GM04503 (cell line): ENCODE measurements around the gene HTR6.

ENCODE experiments used
- DNase-seq: peaks from one replicate; pipeline ENCODE4 v3.0.0-alpha.2; 2012; ENCODE audit warnings: low read depth

Gene HTR6

GRCh38 chr1:19688041-19688842 is 23.6 kb downstream of the HTR6 start:
- no peak for DNase-seq

- DNase-seq = no peak
These were observed 24.5 kb downstream of the HTR6 start for GRCh38 chr1:19689085-19689757.

GRCh38 chr1:19689856-19690255 is 25.2 kb downstream of the HTR6 start:
- no peak for DNase-seq

GRCh38 chr1:19690342-19690741 is 25.7 kb downstream of the HTR6 start:
- DNase-seq = no peak

GRCh38 chr1:19694298-19694697 is 29.6 kb downstream of the HTR6 start:
- no peak for DNase-seq

GRCh38 chr1:19695772-19696171 is 31.1 kb downstream of the HTR6 start:
- no peak for DNase-seq

GRCh38 chr1:19696820-19697219 is 32.1 kb downstream of the HTR6 start:
- no peak for DNase-seq

GRCh38 chr1:19698181-19698580 is 33.5 kb downstream of the HTR6 start:
- no peak for DNase-seq

GRCh38 chr1:19700079-19700777 is 35.6 kb downstream of the HTR6 start:
- DNase-seq = no peak

- no peak for DNase-seq
These were observed 38.6 kb downstream of the HTR6 start for GRCh38 chr1:19703280-19703679.

GRCh38 chr1:19704247-19705113 is 39.8 kb downstream of the HTR6 start:
- DNase-seq = peak; percentile 6

GRCh38 chr1:19705464-19705863 is 40.8 kb downstream of the HTR6 start:
- no peak for DNase-seq

- no peak for DNase-seq
These were observed 41.5 kb downstream of the HTR6 start for GRCh38 chr1:19706136-19706535.

- DNase-seq = no peak
These were observed 44.0 kb downstream of the HTR6 start for GRCh38 chr1:19708567-19709110.

GRCh38 chr1:19709260-19709793 is 44.7 kb downstream of the HTR6 start:
- no peak for DNase-seq

GRCh38 chr1:19710825-19711611 is 46.3 kb downstream of the HTR6 start:
- no peak for DNase-seq

GRCh38 chr1:19712928-19713327 is 48.3 kb downstream of the HTR6 start:
- no peak for DNase-seq

- DNase-seq = peak; percentile 69
These were observed 50.9 kb downstream of the HTR6 start for GRCh38 chr1:19715334-19716203.

GRCh38 chr1:19717467-19717866 is 52.8 kb downstream of the HTR6 start:
- no peak for DNase-seq

- DNase-seq = no peak
These were observed 55.5 kb downstream of the HTR6 start for GRCh38 chr1:19720174-19720573.
